ENCODE results near the gene CA12. TPM values are rescaled to one million over a fixed set of nuclear protein-coding genes. Genes with fewer than 3 reads are reported as not detected.

CA12 gene
- total and polyA plus RNA-seq, 2 of the 8 experiments (the other 6 are each of a cell fraction or from before 2014, with no cell fraction given), result 4.7 to 4.9 TPM

GRCh38 chr15:63306492-63307073 lies 75.1 kb downstream of the CA12 start (continued):
- TF ChIP-seq TBP (IDR thresholded peaks at IDR 0.05; ENCODE audit: low read depth, low read length) (no peak), SP2 (IDR thresholded peaks at IDR 0.05; ENCODE audit: low read length) (no peak)
